OCI-M2 (cell line): ENCODE data around the gene KRTAP22-2.

ENCODE experiments used
- DNase-seq: peaks from one replicate; lab custom pipeline; 2025; ENCODE audit not compliant: unreplicated experiment; lab: John Stamatoyannopoulos, UW

Gene KRTAP22-2

DNA sequence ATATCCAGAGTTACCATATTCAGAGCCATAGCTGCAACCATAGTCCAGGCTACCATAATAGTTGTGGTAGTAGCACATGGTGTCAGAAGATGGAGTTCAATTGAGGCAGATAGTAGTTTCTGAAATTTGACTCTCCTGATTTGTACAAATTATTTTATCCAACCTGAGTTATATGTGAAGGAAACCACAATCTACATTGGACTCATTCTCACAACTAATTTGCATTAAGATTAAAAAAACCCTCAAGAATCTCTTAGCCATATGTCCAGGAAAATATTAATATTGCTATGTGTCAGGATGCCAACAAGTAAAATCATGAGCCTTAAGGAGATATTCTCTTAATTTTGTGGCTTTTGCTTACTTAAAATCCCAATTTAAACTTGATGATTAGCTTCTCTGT lies at the start of gene KRTAP22-2:
TSS of gene KRTAP22-2 (minus strand) at position 101 of the 400 bp plus-strand sequence.
- DNase-seq: no peak

DNA sequence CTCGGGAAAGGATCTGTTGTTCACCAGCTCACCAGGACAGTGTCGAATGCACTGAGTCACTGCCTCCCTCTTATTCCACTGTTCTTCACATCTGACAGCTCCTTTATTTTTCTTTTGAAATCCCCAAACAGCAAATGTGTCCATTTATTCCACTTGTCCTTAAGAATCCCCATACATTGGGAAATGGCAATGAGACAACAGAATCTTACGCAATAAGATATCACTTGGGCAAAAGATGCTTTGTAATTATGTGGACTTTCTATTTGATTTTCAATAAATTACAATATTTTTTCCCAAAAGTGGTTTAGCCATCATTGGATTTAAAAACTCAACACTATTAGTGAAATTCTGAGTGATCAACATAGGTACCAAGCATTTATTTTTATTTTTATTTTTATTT lies 48.5 kb upstream of the KRTAP22-2 start:
- DNase-seq: no peak

GRCh38 chr21:30634906-30635305 lies 44.7 kb upstream of the KRTAP22-2 start, which contains the start of gene KRTAP20-2:
Gene KRTAP20-2, plus strand, starts transcription at chr21:30635206. Its CDS starts 58 bp downstream, at chr21:30635264.
- no peak for DNase-seq

- no peak for DNase-seq
Measured at GRCh38 chr21:30629200-30629599, 39.0 kb upstream of the KRTAP22-2 start.

- no peak for DNase-seq
Measured at GRCh38 chr21:30628109-30628508, 37.9 kb upstream of the KRTAP22-2 start.

DNA sequence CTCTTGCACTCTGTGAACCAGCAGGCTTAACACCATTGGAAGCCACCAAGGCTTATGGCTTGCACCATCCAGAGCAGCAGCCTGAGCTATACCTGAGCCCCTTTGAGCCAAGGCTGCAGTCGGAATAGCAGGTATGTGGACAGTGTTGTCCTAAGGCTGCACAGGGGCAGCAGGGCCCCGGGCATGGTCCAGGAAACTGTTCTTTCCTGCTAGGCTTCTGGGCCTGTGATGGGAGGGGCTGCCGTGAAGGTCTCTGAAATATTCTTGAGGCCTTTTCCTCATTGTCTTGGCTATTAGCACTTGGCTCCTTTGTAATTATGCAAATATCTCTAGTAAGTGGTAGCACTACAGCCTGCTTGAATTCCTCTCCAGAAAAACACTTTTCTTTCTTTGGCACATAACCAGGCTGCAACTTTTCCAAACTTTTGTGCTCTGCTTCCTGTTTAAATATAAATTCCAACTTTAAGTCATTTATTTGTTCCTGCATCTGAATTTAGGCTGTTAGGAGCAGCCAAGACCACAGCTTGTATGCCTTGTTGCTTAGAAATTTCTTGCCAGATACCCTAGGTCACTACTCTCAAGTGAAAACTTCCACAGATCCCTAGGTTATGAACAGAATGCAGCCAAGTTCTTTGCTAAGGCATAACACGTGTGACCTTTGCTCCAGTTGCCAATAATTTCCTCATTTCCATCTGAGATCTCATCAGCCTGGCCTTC lies 35.4 kb upstream of the KRTAP22-2 start:
- DNase-seq: no peak

GRCh38 chr21:30623362-30623761 lies 33.2 kb upstream of the KRTAP22-2 start:
- no peak for DNase-seq

GRCh38 chr21:30620522-30620921 lies 30.3 kb upstream of the KRTAP22-2 start, which contains the start of gene KRTAP20-4:
Gene KRTAP20-4, plus strand, starts transcription at chr21:30620627.
- DNase-seq: no peak

DNA sequence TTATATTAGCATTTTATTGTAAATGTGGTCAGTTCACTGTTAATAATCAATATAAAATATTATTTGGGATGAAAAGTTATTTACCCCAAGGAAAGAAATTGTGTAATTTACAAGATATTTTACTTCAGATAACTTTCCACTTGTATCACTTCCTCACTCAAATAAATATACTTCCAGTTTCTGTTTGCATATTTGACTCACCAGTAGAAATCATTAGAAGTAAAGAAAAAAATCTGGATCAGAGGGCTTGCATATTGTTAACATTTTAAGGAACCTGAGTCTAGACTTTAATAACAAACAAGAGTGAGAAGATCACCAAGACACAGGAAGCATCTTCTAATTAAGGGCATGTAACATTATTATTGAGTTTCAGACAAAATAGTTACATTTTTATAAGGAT lies 29.9 kb upstream of the KRTAP22-2 start:
- DNase-seq: no peak

DNA sequence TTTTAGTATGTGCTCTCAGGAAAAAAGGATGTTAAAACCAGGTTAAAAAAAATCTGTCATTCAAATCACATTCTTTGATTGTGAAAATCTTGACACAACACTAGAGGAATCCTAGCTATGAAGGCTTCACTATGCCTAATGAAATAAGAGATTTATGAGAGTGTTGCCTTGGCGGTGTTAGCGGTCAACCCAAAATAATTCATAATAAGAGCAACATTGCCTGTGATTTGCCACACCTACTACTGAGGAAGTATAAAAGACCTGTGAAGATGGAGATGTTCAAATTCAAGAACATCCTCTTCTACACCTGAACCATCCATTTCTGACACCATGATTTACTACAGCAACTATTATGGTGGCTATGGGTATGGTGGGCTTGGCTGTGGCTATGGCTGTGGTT lies 25.9 kb upstream of the KRTAP22-2 start, which contains the start of gene KRTAP20-1:
TSS of gene KRTAP20-1 (plus strand) at position 301 of the 400 bp plus-strand sequence. CDS start at position 331, 30 bp downstream.
- DNase-seq: no peak

- DNase-seq: no peak
Measured at GRCh38 chr21:30615199-30615598, 25.0 kb upstream of the KRTAP22-2 start.

DNA sequence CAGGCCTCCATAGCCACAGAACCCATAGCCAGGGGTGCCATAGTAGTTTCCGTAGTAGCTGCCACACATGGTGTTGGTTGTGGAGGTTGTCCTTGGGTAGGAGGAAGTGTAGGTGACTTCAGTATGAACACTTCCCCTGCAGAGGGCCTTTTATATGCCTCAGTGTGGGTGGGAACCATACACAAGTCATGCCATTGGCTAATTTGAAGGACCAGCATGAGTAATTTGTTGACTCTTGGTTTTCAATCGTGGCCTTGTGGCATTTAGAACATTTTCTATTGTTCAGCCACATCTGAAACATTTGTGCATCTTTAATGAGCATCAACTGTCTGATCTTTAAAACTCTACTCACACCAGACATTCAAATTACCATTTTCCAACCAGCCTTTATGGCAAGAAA lies 23.6 kb upstream of the KRTAP22-2 start, which contains the start of gene KRTAP6-1:
TSS of gene KRTAP6-1 (minus strand) at position 95 of the 400 bp plus-strand sequence. CDS start at position 69, 26 bp downstream.
- no peak for DNase-seq

GRCh38 chr21:30612132-30612531 lies 21.9 kb upstream of the KRTAP22-2 start:
- no peak for DNase-seq

GRCh38 chr21:30605968-30606367 lies 15.8 kb upstream of the KRTAP22-2 start:
- DNase-seq: no peak

DNA sequence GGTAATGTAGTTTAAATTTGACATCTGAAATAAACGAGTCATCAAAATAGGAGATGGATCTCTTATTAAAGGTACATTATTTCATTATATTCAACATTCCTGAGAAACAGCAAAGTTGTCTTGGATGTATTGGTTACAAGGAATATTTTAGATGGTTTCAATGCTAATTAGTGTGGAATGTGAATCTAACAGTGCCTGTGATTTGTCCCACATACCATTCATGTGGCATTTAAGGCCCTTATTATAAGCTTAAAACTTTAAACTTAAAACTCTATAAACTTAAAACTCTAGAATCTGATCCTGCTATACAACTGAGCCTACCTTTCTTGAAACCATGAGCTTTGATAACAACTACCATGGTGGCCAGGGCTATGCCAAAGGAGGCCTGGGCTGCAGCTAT lies 10.6 kb upstream of the KRTAP22-2 start, which contains the start of gene KRTAP22-1:
TSS of gene KRTAP22-1 (plus strand) at position 301 of the 400 bp plus-strand sequence.
- DNase-seq: no peak

- no peak for DNase-seq
Measured at GRCh38 chr21:30598802-30599201, 8.6 kb upstream of the KRTAP22-2 start, which contains the start of gene KRTAP6-2. Gene KRTAP6-2, minus strand, starts transcription at chr21:30598902. Its CDS starts 28 bp downstream, at chr21:30598874.

DNA sequence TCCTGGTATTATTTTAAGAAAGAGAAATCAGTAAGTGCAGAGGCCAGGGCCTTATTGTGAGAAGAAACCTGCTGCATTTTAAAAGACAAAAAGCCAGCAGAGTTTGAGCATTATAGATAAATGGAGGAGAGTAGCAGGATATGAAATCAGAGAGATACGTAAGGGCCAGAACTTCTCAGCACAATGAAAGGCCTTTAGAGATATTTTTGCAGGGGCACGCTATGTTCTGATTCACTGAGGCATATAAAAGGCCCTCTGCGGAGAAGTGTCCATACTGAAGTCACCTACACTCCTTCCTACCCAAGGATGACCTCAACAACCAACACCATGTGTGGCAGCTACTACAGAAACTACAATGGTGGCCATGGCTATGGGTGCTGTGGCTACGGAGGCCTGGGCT lies 1.9 kb upstream of the KRTAP22-2 start, which contains the start of gene KRTAP6-3:
TSS of gene KRTAP6-3 (plus strand) at position 301 of the 400 bp plus-strand sequence. CDS start at position 307, 6 bp downstream.
- DNase-seq: no peak

DNA sequence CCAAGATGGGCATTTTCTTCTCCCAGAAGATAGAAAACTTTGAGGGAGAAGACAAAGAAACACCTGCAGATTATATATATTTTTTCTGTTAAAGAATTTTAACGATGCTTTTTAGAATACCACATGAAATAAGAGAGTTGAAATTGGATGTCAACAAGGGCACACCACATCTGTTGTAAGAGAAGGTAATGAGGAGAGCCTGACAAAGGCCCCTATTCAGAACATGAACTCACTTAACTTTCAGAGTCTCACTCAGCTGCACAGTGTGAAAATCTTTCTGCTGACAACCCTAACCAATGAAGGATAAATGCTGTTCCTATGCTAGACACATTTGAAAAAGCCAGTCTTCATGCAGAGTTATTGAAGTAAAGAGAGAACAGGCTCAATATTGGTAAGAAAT lies 7.3 kb downstream of the KRTAP22-2 start:
- DNase-seq: no peak

GRCh38 chr21:30580132-30580531 lies 10.1 kb downstream of the KRTAP22-2 start:
- no peak for DNase-seq

GRCh38 chr21:30579346-30579745 lies 10.9 kb downstream of the KRTAP22-2 start:
- DNase-seq: no peak

DNA sequence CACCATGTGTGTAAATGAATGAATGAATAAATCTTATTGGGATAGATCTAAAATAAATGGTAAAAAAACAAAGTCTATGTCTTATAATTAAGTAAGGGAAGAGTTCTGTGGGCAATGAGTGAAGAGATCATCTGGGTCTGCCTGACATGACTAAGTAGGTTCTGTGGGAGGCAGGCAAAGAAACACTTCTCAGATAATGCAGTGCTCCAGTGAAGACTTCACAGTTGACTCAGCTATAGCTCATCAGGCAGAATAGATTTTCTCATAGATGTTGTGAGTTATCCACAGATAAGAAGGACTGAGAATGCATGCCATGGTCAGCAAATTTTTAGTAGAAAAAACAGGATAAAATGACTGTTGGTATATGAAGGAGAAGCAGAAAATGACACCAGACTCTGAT lies 12.4 kb downstream of the KRTAP22-2 start:
- DNase-seq: no peak

- DNase-seq: no peak
Measured at GRCh38 chr21:30567617-30568016, 22.6 kb downstream of the KRTAP22-2 start.
